Fibroblast of pulmonary artery (primary cell): ENCODE results near the gene FAM171A1.

Experiments
- DNase-seq: peaks from one replicate; pipeline ENCODE4 v3.0.0-alpha.2; 2010; ENCODE audit warnings: low read depth
- H3K4me3 ChIP-seq: replicated peaks from 2 replicates; pipeline ENCODE4 v1.5.1; 2011; ENCODE audit warnings: low read depth, mild to moderate bottlenecking, control low read depth, low read length, moderate library complexity
- CTCF ChIP-seq: IDR thresholded peaks from 2 replicates; pipeline ENCODE4 v1.5.1; 2011; ENCODE audit warnings: mild to moderate bottlenecking, control low read depth, low read length, inconsistent platforms; ENCODE audit errors: missing control alignments

The FAM171A1 gene

GRCh38 chr10:15188603-15189002 lies 182.5 kb downstream of the FAM171A1 start:
- TF ChIP-seq CTCF, result no peak
- H3K4me3 ChIP-seq, result no peak overlapping the region
- DNase-seq, result no peak

- no peak for DNase-seq
- no peak for TF ChIP-seq CTCF
- H3K4me3 ChIP-seq, result no peak overlapping the region
Observed at GRCh38 chr10:15183689-15184481, 187.2 kb downstream of the FAM171A1 start.

GRCh38 chr10:15182540-15183207 lies 188.4 kb downstream of the FAM171A1 start:
- peak; percentile 65 for DNase-seq

DNA sequence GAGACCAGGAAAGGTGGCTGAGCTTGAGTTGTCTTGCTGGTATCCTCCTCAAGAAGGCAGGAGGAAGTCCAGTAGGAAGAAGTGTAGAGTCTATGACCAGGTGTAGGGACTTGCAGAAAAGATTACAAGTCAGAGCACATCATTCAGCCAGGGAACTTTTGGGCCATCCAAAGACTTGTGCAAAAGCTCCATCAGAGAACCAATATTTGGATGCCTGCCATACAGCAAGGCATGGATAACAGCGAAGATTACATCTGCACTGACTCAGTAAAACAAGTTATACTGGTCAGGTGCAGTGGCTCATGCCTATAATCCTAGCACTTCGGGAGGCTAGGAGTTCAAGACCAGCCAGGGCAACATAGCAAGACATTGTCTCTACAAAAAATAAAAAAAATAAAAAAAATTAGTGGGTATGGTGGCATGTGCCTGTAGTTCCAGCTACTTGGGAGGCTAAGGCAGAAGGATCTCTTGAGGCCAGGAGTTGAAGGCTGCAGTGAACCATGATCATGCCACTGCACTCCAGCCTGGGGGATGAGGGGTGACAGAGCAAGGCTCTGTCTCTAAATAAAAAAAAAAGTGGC lies 189.4 kb downstream of the FAM171A1 start:
- no peak for TF ChIP-seq CTCF
- no peak overlapping the region for H3K4me3 ChIP-seq
- no peak for DNase-seq

More at GRCh38 chr10:15182540-15183207, 188.4 kb downstream of the FAM171A1 start:
- TF ChIP-seq CTCF, result no peak
- H3K4me3 ChIP-seq, result no peak overlapping the region

DNA sequence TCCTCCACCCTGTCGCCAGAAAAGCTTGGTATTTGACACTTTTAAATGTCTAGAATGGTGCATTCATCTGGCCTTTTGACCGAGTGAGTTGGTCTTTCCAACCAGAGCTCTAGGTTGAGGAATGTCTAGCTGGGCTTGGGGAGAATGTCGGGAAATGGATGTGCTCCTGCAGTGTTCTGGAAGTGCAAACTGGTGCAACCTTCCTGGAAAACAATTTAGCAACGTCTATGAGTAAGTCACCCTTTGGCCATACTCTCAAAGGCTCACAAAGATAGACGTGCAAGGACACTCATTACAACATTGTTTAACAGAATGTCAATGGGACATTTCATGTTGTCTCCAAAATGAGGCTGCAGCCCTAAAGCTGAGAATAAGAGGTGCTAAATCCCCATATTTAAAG lies 190.4 kb downstream of the FAM171A1 start:
- no peak for TF ChIP-seq CTCF
- H3K4me3 ChIP-seq, result no peak overlapping the region
- DNase-seq, result peak; percentile 73

GRCh38 chr10:15176269-15176668 lies 194.8 kb downstream of the FAM171A1 start:
- no peak overlapping the region for H3K4me3 ChIP-seq
- TF ChIP-seq CTCF, result no peak
- DNase-seq, result no peak
